Endodermal cell (in vitro differentiated cells): ENCODE data around the gene ATIC. TPM values are rescaled to one million over a fixed set of nuclear protein-coding genes. Genes with fewer than 3 reads are reported as not detected.

Experiments
- DNase-seq: peaks from one replicate; pipeline ENCODE4 v3.0.0-alpha.2; 2017
- H3K27ac ChIP-seq: 2 replicates; pipeline ENCODE4 v1.5.1; 2013; ENCODE audit warnings: mild to moderate bottlenecking, low read depth, low read length, moderate library complexity
- H3K27me3 ChIP-seq: 2 replicates; pipeline ENCODE4 v1.6.1; 2013; ENCODE audit warnings: mild to moderate bottlenecking, low read length, moderate library complexity; ENCODE audit not compliant: insufficient read depth, control insufficient read depth, poor library complexity, severe bottlenecking
- H3K36me3 ChIP-seq: 2 replicates; pipeline ENCODE4 v1.7.0; 2013; ENCODE audit warnings: mild to moderate bottlenecking, low read length, moderate library complexity; ENCODE audit not compliant: control insufficient read depth, insufficient read depth
- H3K4me1 ChIP-seq: one replicate; pipeline ENCODE4 v1.7.0; 2013; ENCODE audit warnings: low read length; ENCODE audit not compliant: control insufficient read depth, insufficient read depth
- H3K4me3 ChIP-seq: 2 replicates; pipeline ENCODE4 v1.5.1; 2013; ENCODE audit warnings: mild to moderate bottlenecking, low read length, moderate library complexity
- H3K9ac ChIP-seq: 2 replicates; pipeline ENCODE4 v1.6.1; 2013; ENCODE audit warnings: mild to moderate bottlenecking, low read length, moderate library complexity; ENCODE audit not compliant: poor library complexity, severe bottlenecking; ENCODE audit errors: extremely low read depth
- H3K9me3 ChIP-seq: 2 replicates; pipeline ENCODE4 v1.6.1; 2013; ENCODE audit warnings: mild to moderate bottlenecking, low read length, moderate library complexity; ENCODE audit not compliant: control insufficient read depth
- H3K27ac Mint-ChIP-seq: 2 replicates; pipeline ENCODE4 v1.8.0; 2020; ENCODE audit warnings: mixed read lengths
- H3K27me3 Mint-ChIP-seq: 2 replicates; pipeline ENCODE4 v1.8.0; 2021; ENCODE audit warnings: mild to moderate bottlenecking, mixed read lengths; ENCODE audit not compliant: insufficient read depth
- H3K36me3 Mint-ChIP-seq: 2 replicates; pipeline ENCODE4 v1.8.0; 2020; ENCODE audit warnings: low read depth, mixed read lengths
- H3K4me1 Mint-ChIP-seq: 2 replicates; pipeline ENCODE4 v1.8.0; 2020; ENCODE audit warnings: mixed read lengths
- H3K4me3 Mint-ChIP-seq: 2 replicates; pipeline ENCODE4 v1.8.0; 2020; ENCODE audit warnings: mild to moderate bottlenecking, moderate library complexity, mixed read lengths
- H3K9me3 Mint-ChIP-seq: 2 replicates; pipeline ENCODE4 v1.8.0; 2020; ENCODE audit warnings: mild to moderate bottlenecking, mixed read lengths
- CTCF ChIP-seq: fragments of 200-600 bp; sonication (generic); conservative IDR thresholded peaks from 2 replicates; pipeline ENCODE4 v1.5.0; 2021; ENCODE audit warnings: antibody characterized with exemption, mild to moderate bottlenecking
- WGBS, 2 experiments: methylation state at CpG; one replicate each; pipeline versions ENCODE4 v1.1.5 to v1.1.7; 2013; ENCODE audit warnings: missing lambda C conversion rate in 2 of 2, mixed read lengths in 1 of 2; ENCODE audit not compliant: insufficient coverage in 1 of 2, insufficient read length in 1 of 2; 5-methylcytosine and 5-hydroxymethylcytosine counted together
- total RNA-seq, 2 donors: library from RNA; stranded (reverse); fragmentation: NEBNext Ultra II Directional in 1 of 2; extraction: Animal tissue kit (Norgen Biotek cat#: 25700) in 1 of 2; gene quantifications; 2 replicates in 1 of 2; 3 replicates in 1 of 2; pipeline ENCODE4 v1.2.1, GENCODE V29; 2021

The ATIC gene
- total RNA-seq, 2 donors from 2014 or later: 185 to 209 TPM

GRCh38 chr2:215391531-215391930 is 79.7 kb downstream of the ATIC start:
- Histone ChIP-seq H3K36me3 (peaks cover 95% of the 10 kb centered on the region), H3K27ac (no peak overlapping the region), H3K9ac (no peak overlapping the region), H3K9me3 (no peaks in the 10 kb centered on the region), H3K4me1 (no peaks in the 10 kb centered on the region), H3K4me3 (no peak overlapping the region), H3K27me3 (no peaks in the 10 kb centered on the region)
- H3K4me1 Mint-ChIP-seq: no peaks in the 10 kb centered on the region
- no peak for DNase-seq
- no peaks in the 10 kb centered on the region for H3K9me3 Mint-ChIP-seq
- H3K27ac Mint-ChIP-seq: no peak overlapping the region
- H3K27me3 Mint-ChIP-seq: no peaks in the 10 kb centered on the region
- no peak for TF ChIP-seq CTCF
- WGBS, 2 experiments: 93% methylated on average over 4 of the region's 5 CpGs; no CpG with 5 or more reads in 1 of the 2 experiments
- peaks cover 85% of the 10 kb centered on the region for H3K36me3 Mint-ChIP-seq
- H3K4me3 Mint-ChIP-seq: no peak overlapping the region

- H3K36me3 ChIP-seq: peaks cover 95% of the 10 kb centered on the region
- no peak overlapping the region for H3K4me3 ChIP-seq
- Mint-ChIP-seq H3K9me3 (no peaks in the 10 kb centered on the region), H3K36me3 (peaks cover 85% of the 10 kb centered on the region), H3K27ac (no peak overlapping the region), H3K4me1 (no peaks in the 10 kb centered on the region), H3K4me3 (no peak overlapping the region), H3K27me3 (no peaks in the 10 kb centered on the region)
- H3K9me3 ChIP-seq: no peaks in the 10 kb centered on the region
- H3K27ac ChIP-seq: no peak overlapping the region
- H3K27me3 ChIP-seq: no peaks in the 10 kb centered on the region
- no peak overlapping the region for H3K9ac ChIP-seq
- TF ChIP-seq CTCF: no peak
- H3K4me1 ChIP-seq: no peaks in the 10 kb centered on the region
- DNase-seq: no peak
Measured at GRCh38 chr2:215392164-215392563, 80.3 kb downstream of the ATIC start.

DNA sequence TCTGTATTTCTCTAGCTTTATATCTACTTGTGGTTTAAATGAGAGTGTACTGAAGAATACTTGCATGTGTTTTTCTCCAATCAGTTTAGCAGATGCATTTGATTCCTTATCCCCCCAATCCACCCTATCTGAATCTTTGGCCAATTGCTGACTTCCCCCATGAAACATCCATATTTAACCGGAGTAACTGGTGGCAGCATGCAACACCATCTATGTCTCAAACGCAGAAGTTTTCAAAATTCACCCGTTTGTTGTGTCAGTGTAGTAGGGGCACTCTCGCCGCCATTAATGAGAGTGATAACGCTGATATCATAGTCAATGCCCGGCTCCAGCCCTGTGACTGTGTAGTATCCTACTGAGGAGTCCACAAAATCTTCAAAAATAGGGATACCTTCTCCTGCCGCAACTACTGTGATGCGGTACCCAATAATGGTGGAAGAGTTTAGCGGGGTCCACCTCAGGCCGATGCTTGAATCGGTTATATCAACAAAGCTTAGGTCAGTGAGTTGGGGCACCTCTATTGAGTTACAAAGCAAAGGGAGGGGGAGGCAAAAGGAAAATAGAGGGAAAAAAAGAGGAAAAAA is 80.9 kb downstream of the ATIC start:
- Mint-ChIP-seq H3K36me3 (peaks cover 86% of the 10 kb centered on the region), H3K9me3 (no peaks in the 10 kb centered on the region), H3K27ac (peak overlapping the region; percentile 26), H3K4me1 (no peaks in the 10 kb centered on the region), H3K4me3 (no peak overlapping the region), H3K27me3 (no peaks in the 10 kb centered on the region)
- 92 to 97% methylated on average over 10 to 12 of the region's 12 CpGs for WGBS, 2 experiments
- H3K4me1 ChIP-seq: no peaks in the 10 kb centered on the region
- H3K9ac ChIP-seq: no peak overlapping the region
- no peak overlapping the region for H3K27ac ChIP-seq
- H3K9me3 ChIP-seq: no peaks in the 10 kb centered on the region
- peaks cover 95% of the 10 kb centered on the region for H3K36me3 ChIP-seq
- DNase-seq: no peak
- H3K27me3 ChIP-seq: no peaks in the 10 kb centered on the region
- no peak for TF ChIP-seq CTCF
- no peak overlapping the region for H3K4me3 ChIP-seq
